ENCODE results near the gene RCBTB2.

The RCBTB2 gene

DNA sequence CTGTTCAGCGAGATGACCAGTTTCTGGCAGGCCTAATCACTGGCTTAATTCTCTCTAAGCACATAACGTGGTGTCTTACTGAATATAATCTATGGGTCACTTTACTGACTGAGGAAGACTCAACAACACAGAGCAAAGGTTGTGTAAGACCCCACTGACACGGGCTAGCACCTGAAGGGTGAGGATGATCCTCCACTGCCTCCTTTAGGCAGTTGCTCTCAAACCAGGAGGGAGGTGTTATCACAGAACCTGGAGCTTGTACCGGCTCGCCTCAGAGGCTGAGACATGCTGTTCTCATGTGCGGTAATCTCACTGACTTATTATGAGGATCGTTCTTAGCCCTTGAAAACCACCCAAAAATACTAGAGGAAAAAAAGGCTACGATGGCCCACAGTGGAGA is 28.3 kb downstream of the RCBTB2 start:
- no peak overlapping the region for H3K27ac ChIP-seq (ENCODE audit: low read depth, low read length)

DNA sequence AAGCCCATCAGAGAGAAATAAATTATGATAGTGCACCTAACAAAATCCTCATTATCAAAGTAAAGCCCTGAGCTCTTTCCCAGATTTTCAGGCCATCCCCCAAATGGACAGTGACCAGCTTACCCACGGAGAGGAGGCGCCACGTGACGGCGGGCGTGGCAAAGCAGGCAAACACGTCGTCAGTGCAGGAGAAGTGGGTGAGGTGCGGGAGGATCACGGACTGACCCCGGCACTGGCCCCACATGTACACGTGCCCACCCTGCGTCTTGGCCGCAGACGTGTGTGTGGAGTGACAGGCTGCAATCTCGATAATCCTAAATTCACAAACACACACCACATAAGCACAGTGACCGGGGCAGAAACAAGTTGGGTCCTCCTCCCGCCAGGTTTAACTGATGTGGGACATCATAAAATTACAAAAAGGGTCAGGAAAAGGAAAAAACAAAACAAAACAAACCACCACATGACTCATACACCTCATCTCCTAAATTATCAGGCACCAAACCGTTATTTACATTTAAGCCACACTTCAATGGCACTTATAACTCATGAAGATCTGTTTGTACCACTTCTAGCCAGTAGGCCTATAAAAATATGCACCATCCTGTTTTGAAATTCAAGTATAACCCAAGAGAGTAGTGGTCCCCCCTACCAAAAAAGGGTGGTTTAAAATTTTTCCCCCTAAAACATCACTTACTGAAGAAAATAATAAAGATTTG is 30.1 kb downstream of the RCBTB2 start:
- H3K9ac ChIP-seq (ENCODE audit: low read length): no peak overlapping the region
- no peak overlapping the region for H3K27ac ChIP-seq (ENCODE audit: low read depth, low read length)
- H3K4me3 ChIP-seq (ENCODE audit: low read depth, low read length): no peak overlapping the region
- no peaks in the 10 kb centered on the region for H3K36me3 ChIP-seq (ENCODE audit: control insufficient read depth, insufficient read depth, low read length)
- peaks cover 8% of the 10 kb centered on the region for H3K4me1 ChIP-seq (ENCODE audit: control insufficient read depth, insufficient read depth, low read length)
- no peaks in the 10 kb centered on the region for H3K9me3 ChIP-seq (ENCODE audit: control insufficient read depth, insufficient read depth, low read depth, low read length)
- H3K27me3 ChIP-seq (ENCODE audit: control insufficient read depth, insufficient read depth, low read length): no peaks in the 10 kb centered on the region

More for the DNA sequence above, 28.3 kb downstream of the RCBTB2 start:
- Histone ChIP-seq H3K9me3 (ENCODE audit: control insufficient read depth, insufficient read depth, low read depth, low read length) (no peaks in the 10 kb centered on the region), H3K4me1 (ENCODE audit: control insufficient read depth, insufficient read depth, low read length) (peaks cover 8% of the 10 kb centered on the region), H3K4me3 (ENCODE audit: low read depth, low read length) (no peak overlapping the region), H3K36me3 (ENCODE audit: control insufficient read depth, insufficient read depth, low read length) (no peaks in the 10 kb centered on the region), H3K9ac (ENCODE audit: low read length) (no peak overlapping the region), H3K27me3 (ENCODE audit: control insufficient read depth, insufficient read depth, low read length) (no peaks in the 10 kb centered on the region)

DNA sequence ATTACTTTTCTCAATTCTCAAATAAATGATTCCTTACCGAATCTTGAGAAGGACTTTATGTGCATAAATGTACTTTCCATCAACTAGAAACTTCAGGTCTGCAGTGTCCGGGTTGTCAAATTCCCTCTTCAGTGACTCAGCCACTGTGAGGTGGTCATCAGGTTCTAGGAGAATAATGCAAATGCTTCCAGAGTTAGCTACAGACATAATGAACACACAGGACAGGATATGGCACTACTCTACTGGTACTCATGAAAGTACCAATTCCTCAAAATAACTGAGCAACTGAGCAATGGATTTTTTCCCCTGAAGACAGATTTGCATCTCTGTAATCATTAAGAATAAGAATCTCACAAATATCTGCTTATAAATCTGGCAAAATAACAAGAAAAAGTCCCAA is 31.2 kb downstream of the RCBTB2 start:
- Histone ChIP-seq H3K4me1 (ENCODE audit: control insufficient read depth, insufficient read depth, low read length) (peaks cover 16% of the 10 kb centered on the region), H3K27ac (ENCODE audit: low read depth, low read length) (no peak overlapping the region), H3K9ac (ENCODE audit: low read length) (no peak overlapping the region), H3K4me3 (ENCODE audit: low read depth, low read length) (no peak overlapping the region), H3K27me3 (ENCODE audit: control insufficient read depth, insufficient read depth, low read length) (no peaks in the 10 kb centered on the region), H3K36me3 (ENCODE audit: control insufficient read depth, insufficient read depth, low read length) (no peaks in the 10 kb centered on the region), H3K9me3 (ENCODE audit: control insufficient read depth, insufficient read depth, low read depth, low read length) (no peaks in the 10 kb centered on the region)

- Histone ChIP-seq H3K27ac (ENCODE audit: low read depth, low read length) (no peak overlapping the region), H3K36me3 (ENCODE audit: control insufficient read depth, insufficient read depth, low read length) (no peaks in the 10 kb centered on the region), H3K4me3 (ENCODE audit: low read depth, low read length) (no peak overlapping the region), H3K9ac (ENCODE audit: low read length) (no peak overlapping the region), H3K9me3 (ENCODE audit: control insufficient read depth, insufficient read depth, low read depth, low read length) (no peaks in the 10 kb centered on the region), H3K27me3 (ENCODE audit: control insufficient read depth, insufficient read depth, low read length) (no peaks in the 10 kb centered on the region), H3K4me1 (ENCODE audit: control insufficient read depth, insufficient read depth, low read length) (peaks cover 19% of the 10 kb centered on the region)
Measured at GRCh38 chr13:48500652-48501197, 32.2 kb downstream of the RCBTB2 start.

- no peak overlapping the region for H3K9ac ChIP-seq (ENCODE audit: low read length)
- no peak overlapping the region for H3K27ac ChIP-seq (ENCODE audit: low read depth, low read length)
- H3K36me3 ChIP-seq (ENCODE audit: control insufficient read depth, insufficient read depth, low read length): 0 out of 2 replicates have a peak, but pooled peaks cover 2% of the 10 kb centered on the region
- peaks cover 11% of the 10 kb centered on the region for H3K4me1 ChIP-seq (ENCODE audit: control insufficient read depth, insufficient read depth, low read length)
- no peaks in the 10 kb centered on the region for H3K9me3 ChIP-seq (ENCODE audit: control insufficient read depth, insufficient read depth, low read depth, low read length)
- H3K27me3 ChIP-seq (ENCODE audit: control insufficient read depth, insufficient read depth, low read length): no peaks in the 10 kb centered on the region
- H3K4me3 ChIP-seq (ENCODE audit: low read depth, low read length): no peak overlapping the region
Measured at GRCh38 chr13:48497669-48498068, 35.2 kb downstream of the RCBTB2 start.

- Histone ChIP-seq H3K27me3 (ENCODE audit: control insufficient read depth, insufficient read depth, low read length) (no peaks in the 10 kb centered on the region), H3K9ac (ENCODE audit: low read length) (no peak overlapping the region), H3K4me1 (ENCODE audit: control insufficient read depth, insufficient read depth, low read length) (peaks cover 11% of the 10 kb centered on the region), H3K36me3 (ENCODE audit: control insufficient read depth, insufficient read depth, low read length) (0 out of 2 replicates have a peak, but pooled peaks cover 2% of the 10 kb centered on the region), H3K9me3 (ENCODE audit: control insufficient read depth, insufficient read depth, low read depth, low read length) (no peaks in the 10 kb centered on the region), H3K4me3 (ENCODE audit: low read depth, low read length) (no peak overlapping the region), H3K27ac (ENCODE audit: low read depth, low read length) (no peak overlapping the region)
Measured at GRCh38 chr13:48496271-48497161, 36.4 kb downstream of the RCBTB2 start.

DNA sequence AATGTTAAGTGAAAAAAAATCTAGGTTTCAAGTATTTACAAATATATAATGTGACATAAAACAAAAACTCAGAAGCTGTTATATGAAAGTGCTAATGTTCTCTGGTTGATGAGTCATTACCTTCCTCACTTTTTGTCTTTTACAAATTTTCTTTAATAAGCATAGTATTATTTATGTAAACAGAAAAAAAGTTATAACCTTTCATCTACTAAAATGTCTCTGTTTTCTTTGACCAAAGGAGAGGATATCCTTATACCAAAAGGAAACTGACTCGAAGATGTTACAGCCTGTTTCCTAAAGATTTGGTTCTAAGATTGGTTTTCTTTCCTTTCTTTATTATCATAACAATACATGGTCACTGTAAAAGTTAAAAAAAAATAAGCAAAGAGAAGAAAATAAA is 38.0 kb downstream of the RCBTB2 start:
- Histone ChIP-seq H3K9me3 (ENCODE audit: control insufficient read depth, insufficient read depth, low read depth, low read length) (no peaks in the 10 kb centered on the region), H3K9ac (ENCODE audit: low read length) (no peak overlapping the region), H3K27ac (ENCODE audit: low read depth, low read length) (no peak overlapping the region), H3K4me3 (ENCODE audit: low read depth, low read length) (no peak overlapping the region), H3K27me3 (ENCODE audit: control insufficient read depth, insufficient read depth, low read length) (no peaks in the 10 kb centered on the region), H3K36me3 (ENCODE audit: control insufficient read depth, insufficient read depth, low read length) (peaks cover 3% of the 10 kb centered on the region; the same call in 1 of the 2 replicates), H3K4me1 (ENCODE audit: control insufficient read depth, insufficient read depth, low read length) (peaks cover 11% of the 10 kb centered on the region)

DNA sequence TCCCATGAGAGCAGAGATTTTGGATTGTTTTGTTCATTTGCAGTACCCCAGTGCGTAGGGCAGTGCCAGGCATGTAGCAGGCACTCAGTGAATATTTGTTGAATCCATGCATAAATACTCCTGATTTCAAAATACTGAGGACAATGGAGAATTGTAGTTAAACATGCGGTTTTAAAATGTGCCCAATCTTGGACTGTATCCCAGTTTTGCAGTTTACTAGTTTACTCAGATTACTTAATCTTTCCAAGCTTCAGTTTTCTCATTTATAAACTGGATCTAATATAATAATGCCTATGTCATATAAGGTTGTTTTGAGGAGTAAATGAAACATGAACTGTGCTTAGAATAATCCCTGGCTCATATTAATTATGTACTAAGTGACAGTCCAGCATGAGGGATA is 39.0 kb downstream of the RCBTB2 start:
- Histone ChIP-seq H3K36me3 (ENCODE audit: control insufficient read depth, insufficient read depth, low read length) (peaks cover 9% of the 10 kb centered on the region; the same call in 1 of the 2 replicates), H3K4me1 (ENCODE audit: control insufficient read depth, insufficient read depth, low read length) (peaks cover 11% of the 10 kb centered on the region), H3K27ac (ENCODE audit: low read depth, low read length) (no peak overlapping the region), H3K9ac (ENCODE audit: low read length) (no peak overlapping the region), H3K27me3 (ENCODE audit: control insufficient read depth, insufficient read depth, low read length) (no peaks in the 10 kb centered on the region), H3K4me3 (ENCODE audit: low read depth, low read length) (no peak overlapping the region), H3K9me3 (ENCODE audit: control insufficient read depth, insufficient read depth, low read depth, low read length) (no peaks in the 10 kb centered on the region)

DNA sequence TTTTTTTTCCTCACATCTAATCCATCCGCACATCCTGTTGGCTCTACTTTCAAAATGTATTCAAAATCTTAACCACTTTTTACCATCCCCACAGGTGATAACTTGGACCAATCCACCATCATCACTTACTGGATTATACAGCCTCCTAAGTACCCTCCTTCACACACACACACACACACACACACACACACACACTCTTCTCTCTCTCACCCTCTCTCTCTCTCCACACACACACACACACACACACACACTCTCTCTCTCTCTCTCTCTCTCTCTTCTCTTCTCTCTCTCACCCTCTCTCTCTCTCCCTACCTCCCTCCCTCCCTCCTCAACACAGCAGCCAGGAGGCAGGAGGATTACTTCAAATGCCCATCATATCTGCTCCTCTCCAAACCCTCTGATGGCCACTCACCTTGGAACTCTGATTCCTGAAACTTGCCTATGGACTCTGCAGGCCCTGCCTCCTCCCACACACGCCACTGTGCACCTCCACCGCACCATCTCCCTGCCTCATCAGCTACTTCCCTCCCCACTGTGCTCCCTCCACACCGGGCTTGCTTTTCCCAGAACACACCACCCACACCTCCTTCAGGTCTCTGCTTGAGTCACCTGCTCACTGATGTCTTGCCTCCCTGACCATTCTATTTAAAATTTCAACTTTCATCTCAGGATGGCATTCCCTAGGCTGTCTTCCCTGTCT is 39.7 kb downstream of the RCBTB2 start:
- H3K36me3 ChIP-seq (ENCODE audit: control insufficient read depth, insufficient read depth, low read length): peaks cover 9% of the 10 kb centered on the region; the same call in 1 of the 2 replicates
- H3K27ac ChIP-seq (ENCODE audit: low read depth, low read length): no peak overlapping the region
- no peak overlapping the region for H3K4me3 ChIP-seq (ENCODE audit: low read depth, low read length)
- no peaks in the 10 kb centered on the region for H3K27me3 ChIP-seq (ENCODE audit: control insufficient read depth, insufficient read depth, low read length)
- no peak overlapping the region for H3K9ac ChIP-seq (ENCODE audit: low read length)
- no peaks in the 10 kb centered on the region; the same call in 1 of the 2 replicates for H3K9me3 ChIP-seq (ENCODE audit: control insufficient read depth, insufficient read depth, low read depth, low read length)
- peaks cover 11% of the 10 kb centered on the region for H3K4me1 ChIP-seq (ENCODE audit: control insufficient read depth, insufficient read depth, low read length)

- no peaks in the 10 kb centered on the region for H3K27me3 ChIP-seq (ENCODE audit: control insufficient read depth, insufficient read depth, low read length)
- peaks cover 9% of the 10 kb centered on the region; the same call in 1 of the 2 replicates for H3K36me3 ChIP-seq (ENCODE audit: control insufficient read depth, insufficient read depth, low read length)
- H3K9ac ChIP-seq (ENCODE audit: low read length): no peak overlapping the region
- peaks cover 3% of the 10 kb centered on the region; the same call in 1 of the 2 replicates for H3K9me3 ChIP-seq (ENCODE audit: control insufficient read depth, insufficient read depth, low read depth, low read length)
- peaks cover 11% of the 10 kb centered on the region for H3K4me1 ChIP-seq (ENCODE audit: control insufficient read depth, insufficient read depth, low read length)
- H3K27ac ChIP-seq (ENCODE audit: low read depth, low read length): no peak overlapping the region
- no peak overlapping the region for H3K4me3 ChIP-seq (ENCODE audit: low read depth, low read length)
Measured at GRCh38 chr13:48492470-48493065, 40.3 kb downstream of the RCBTB2 start.

Measured in HUES6 (cell line).